Activated CD4-positive, alpha-beta T cell treated with anti-CD3 and anti-CD28 coated beads for 1 hour (primary cell): ENCODE results near the gene FUCA2.

Experiments
- DNase-seq: peaks from one replicate; pipeline ENCODE4 v3.0.0-alpha.2; 2020

FUCA2 gene

DNA sequence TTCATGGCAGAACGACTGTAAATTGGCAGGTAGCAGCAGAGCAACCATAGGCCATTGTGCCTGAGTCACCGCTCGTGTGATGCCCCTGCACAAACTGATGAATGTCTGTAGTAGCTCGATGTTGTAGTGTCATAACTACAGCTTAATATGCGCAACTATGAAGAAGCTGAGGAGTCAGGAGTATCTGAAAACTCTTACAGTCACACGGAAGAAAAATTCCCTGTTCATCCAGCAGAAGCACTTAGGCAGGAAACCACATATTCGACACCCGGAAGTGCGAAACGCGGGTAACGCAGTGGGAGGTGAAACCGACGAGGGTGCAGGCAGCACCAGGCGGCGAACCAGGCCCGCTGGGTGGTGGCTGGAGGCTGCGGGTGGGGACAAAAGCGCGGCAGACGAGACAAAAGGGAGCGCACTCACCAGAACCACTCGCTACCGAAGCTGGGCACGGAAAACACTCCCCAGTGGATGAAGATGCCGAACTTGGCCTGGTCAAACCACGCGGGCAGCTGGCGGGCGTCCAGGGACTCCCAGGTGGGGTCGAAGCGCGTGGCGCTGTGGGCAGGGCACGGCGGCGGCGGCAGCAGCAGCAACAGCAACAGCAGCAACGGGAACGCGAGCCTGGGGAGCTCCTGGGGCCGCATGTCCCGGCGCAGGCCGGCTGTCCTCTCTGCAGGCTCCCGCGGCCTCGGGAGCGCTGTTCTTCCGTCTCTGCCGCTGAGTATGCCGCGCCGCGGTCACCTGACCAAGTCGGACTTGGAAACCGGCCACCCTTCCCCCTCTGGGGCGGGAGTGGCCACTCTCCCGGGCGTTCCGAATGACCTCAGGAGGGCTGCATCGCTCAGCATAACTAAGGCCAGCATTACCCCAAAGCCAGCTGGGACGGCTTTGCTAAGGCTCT is at the start of gene FUCA2:
Gene FUCA2, minus strand, starts transcription at position 730 of the 901 bp plus-strand sequence. Its CDS starts 86 bp downstream, at position 644.
- DNase-seq: peak; percentile 45

DNA sequence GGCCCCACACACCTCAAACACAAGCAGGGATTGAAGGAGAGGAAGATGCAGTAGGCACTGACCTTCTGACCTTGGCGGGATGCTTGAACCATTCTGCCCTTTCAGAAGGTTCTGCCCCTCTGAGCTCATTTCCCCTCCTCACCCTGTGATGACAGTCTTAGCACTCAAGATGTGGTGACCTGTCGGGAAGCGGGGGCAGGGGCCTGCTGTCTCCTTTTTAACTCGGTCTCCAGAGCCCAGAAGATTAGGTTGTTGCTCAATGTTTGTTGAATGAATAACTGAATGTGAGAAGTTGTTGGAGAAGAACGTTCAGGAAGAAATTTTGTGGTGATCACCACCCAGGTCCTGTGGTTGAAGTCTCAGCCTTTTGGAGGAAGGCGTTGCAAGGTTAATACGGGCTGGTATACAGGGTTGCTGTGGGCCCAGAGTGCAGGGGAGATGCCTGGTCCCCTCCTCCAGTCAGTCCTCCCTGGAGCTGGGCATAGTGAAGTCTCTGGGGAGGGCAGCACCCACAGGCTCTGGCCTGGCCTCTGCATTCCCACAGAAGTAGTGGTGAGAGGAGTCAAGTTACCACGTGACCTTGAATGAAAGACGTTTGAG is 49.7 kb upstream of the FUCA2 start:
- no peak for DNase-seq

GRCh38 chr6:143559051-143559660 is 47.6 kb upstream of the FUCA2 start:
- DNase-seq: no peak

- DNase-seq: no peak
Observed at GRCh38 chr6:143556529-143556928, 45.0 kb upstream of the FUCA2 start.

DNA sequence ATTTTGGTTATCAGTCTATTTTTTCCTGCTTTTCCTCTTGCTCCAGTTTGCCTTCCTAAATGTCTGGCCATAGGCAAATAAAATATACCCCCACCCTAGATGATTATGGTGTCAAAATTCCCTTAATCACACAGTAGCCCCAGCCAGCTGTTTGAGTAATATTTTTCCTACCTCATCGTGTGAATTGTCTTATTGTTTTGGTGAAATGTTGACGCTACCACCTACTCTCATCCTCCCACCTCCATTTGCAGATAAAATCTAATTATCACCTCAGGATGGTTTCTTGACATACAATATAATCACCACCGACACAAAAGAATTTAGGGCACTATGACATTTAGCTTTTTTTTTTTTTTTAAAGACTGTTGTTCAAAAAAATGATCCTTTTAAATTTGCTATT is 44.1 kb upstream of the FUCA2 start:
- no peak for DNase-seq

DNA sequence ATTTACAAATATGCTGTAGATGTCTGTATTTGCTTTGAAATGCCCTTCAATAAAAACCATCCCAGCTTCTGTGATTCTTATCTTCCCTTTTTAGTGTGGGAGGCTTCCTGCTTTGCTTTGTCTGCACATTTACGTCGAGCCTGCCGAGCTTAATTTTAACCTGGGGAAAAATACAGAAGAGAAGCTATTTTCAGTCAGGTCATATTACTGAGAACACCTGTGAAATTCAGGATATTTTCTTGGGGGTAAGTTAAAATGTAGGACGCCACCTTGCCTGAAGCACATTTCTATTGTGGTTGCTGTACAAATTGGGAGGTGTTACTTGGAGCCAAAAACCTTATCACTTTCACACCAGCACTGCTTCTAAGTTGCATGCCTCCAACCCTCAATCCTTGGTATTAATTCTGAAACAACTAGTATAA is 43.6 kb upstream of the FUCA2 start:
- DNase-seq: no peak

DNA sequence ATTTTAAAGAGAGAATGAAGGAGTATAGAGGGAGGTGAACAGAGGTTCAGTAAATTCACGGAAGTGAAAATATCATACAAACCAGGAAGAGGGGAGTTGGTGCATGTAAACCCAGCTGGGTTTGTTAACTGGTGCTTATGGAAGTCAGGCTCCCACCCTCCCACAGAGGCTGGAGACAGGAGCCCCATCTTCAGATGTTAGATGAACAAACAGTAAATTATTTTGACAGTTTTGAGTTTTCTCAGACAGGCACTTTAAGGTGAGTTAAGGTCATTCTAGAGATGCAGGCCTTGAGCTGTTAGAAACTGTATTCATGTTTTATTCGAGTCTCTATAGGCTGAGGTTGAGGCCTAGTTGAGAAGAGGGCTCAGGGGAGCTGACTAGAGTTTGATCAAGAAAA is 41.8 kb upstream of the FUCA2 start:
- no peak for DNase-seq

GRCh38 chr6:143549949-143550268 is 38.4 kb upstream of the FUCA2 start:
- no peak for DNase-seq

DNA sequence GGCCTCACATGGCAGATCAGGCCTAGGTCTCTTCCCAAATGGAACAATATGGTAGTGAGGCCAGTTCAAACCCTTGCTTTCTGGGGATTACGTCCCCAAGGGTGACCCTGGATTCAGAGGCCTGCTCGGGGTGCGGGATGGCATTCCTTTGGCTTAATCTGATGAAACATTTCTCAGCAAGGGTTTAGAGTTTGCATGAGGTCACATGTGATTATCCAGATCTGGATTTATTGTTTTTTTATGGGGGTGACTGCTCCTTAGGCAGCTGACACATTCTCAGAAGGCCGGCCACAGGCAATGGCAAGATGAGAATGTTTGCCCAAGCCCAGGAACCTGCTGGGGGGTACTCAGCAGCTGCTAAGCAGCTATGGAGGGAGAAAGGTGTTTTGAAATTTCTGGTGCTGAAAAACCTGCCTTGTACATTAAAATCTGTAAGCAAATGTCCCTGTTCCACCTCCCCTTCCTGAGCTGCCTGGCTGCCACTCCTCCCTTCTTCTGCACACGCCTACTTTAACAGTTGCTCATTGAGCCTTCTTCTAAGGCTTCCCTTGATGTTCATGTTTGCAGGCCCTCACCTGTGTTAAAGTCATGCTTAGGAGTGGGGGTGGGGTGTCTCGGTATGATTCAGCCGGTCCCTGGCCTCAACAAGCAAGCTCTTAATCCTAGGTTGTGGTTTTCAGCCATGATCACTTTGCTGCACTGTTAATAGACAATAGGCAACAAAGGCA is 37.9 kb upstream of the FUCA2 start:
- peak; percentile 20 for DNase-seq

GRCh38 chr6:143546599-143546998 is 35.1 kb upstream of the FUCA2 start:
- no peak for DNase-seq

- no peak for DNase-seq
Observed at GRCh38 chr6:143545976-143546547, 34.5 kb upstream of the FUCA2 start.

GRCh38 chr6:143545165-143545564 is 33.6 kb upstream of the FUCA2 start:
- no peak for DNase-seq

DNA sequence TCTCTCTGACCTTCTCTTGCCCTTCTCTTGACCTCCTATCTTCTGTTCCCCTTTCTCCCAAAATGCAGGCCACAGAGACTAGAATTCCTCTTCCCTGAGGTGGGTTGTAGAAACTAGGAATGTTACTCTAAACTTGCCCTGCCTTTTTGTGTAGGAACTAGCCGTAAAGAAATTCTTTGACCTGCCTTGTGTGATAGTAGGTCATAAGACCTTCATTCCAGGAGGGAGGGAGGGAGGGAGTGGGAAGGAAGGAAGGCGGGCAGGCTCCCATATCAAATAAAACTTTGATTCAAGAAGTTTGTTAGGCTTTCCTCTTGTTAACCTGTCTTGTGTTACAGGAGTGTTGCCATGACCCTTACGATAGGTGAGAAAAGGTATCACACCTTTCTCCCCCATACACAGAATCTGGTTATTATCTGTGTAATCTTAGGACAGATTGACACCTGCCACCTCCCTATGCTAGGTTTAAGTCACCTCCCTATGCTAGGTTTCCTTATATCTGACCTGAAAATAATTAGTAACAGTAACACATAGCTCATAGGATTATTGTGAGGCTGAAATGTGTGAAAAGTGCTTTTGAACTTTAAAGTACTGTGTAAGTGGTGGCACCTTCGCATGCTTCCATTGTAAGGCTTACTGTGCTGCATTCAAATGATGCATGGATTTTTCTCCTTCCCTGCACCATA is 32.6 kb upstream of the FUCA2 start:
- DNase-seq: no peak

- no peak for DNase-seq
Observed at GRCh38 chr6:143543435-143543834, 31.9 kb upstream of the FUCA2 start.

DNA sequence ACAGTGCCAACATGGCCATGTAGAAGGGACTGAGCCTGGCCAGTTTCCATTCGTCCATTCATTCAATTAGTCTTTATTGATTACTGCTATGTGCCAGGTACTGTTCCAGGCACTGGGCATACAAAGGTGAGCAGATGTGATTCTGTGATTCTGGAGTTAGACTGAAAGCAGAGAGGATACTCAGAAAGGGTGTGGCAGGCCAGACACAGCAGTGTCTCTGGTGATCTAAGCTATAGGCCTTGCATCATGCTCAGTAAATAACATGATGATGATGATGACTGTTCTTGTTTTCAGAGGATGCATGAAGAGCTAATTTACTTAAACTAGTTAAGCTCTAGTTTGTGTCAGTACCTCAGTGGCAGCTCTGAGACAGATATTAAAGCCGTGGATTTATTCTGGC is 31.4 kb upstream of the FUCA2 start:
- DNase-seq: no peak

DNA sequence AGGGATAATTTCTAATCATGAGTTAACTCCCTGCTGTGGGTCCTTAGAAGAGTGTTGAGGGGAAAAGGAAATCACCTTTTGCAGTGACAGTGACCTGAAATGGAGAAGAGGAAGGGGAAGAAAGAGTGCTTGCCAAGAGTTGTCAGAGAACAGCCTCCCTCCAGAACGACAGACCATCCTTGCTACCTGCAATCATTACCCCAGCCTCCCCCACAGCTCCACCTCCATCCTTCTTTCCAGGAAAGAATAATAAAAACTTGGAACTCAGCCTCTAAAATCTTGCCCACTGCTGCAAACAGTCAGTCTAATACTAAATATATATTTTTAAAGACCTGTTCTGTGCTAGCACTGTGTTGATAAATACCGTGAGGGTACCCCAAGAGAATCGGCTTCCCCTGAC is 28.7 kb upstream of the FUCA2 start:
- no peak for DNase-seq

DNA sequence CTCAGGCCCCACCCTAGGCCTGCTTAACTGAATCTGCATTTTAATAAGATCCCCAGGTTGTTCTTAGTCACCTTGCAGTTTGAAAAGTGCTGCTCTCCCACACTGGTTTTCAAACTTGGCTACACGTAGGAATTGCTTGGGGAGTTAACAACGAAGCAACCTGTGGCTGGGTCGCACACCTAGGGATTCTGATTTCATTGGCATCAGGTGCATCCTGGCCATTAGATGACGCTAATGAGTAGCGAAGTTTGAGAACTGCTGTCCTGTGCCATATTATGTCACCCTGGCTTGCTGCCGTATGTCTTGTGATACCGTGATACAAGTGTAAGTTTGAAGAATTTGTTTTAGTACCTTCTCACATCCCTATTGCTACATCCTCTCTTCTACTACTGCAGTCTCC is 28.2 kb upstream of the FUCA2 start:
- no peak for DNase-seq

- DNase-seq: no peak
Observed at GRCh38 chr6:143539106-143539505, 27.6 kb upstream of the FUCA2 start.

GRCh38 chr6:143538374-143538773 is 26.9 kb upstream of the FUCA2 start:
- no peak for DNase-seq

DNA sequence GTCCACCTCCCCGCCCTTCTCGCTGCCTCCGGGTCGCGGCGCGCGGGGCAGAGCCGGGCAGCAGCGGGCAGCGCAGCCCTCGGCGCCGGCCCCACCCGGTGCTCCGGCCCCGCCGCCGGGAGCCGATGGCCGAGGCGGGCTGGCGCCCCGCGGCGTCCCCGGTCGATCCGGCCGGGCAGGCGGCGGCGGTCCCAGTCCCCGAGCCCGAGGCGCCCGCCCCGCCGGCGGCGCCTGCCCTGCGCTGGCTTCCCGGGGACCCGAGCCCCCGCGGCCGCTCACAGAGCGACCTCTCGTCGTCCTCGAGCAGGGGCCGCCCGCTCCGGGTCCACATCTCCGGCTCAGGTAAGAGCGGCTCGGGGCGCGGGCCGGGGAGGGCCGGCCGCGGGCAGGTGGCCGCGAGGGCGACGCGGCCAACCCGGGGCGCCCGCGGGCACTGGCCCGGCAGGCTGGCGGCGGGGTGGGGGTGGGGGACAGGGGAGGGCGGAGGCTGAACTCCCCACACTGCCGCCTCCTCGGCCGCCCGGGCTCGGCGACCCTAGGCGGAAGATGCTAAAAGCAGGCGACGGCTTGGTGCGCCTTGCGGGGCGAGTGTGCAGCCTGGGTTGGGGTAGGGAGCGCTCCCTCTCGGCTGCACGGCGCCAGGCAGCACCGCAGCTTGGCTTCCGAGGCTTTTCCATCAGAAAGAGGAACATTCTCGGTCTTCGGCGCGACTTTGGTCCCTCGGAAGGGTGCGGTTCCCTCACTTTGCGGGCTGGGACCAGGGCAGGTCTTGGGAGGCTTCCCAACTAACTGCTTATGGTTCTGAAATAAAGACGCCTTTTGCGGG is 25.6 kb upstream of the FUCA2 start:
- peak; percentile 46 for DNase-seq

- peak; percentile 29 for DNase-seq
Observed at GRCh38 chr6:143536461-143536865, 24.9 kb upstream of the FUCA2 start.
